GM18517 (cell line): ENCODE results near the gene PYCR2.
"Not testable (repeated sequence)": the region's sequence is repeated elsewhere in the genome, so short reads cannot be mapped to it uniquely, and the experiment has no call there.

Source experiments
- ATAC-seq: cut with Tn5 transposase; IDR thresholded peaks from one replicate; pipeline ENCODE4 v1.9.1; 2021; ENCODE audit warnings: mild to moderate bottlenecking, moderate library complexity; ENCODE audit not compliant: unreplicated experiment

The PYCR2 gene

GRCh38 chr1:225896494-225896893 is 27.6 kb downstream of the PYCR2 start:
- ATAC-seq = no peak

- ATAC-seq = no peak
These were observed 31.7 kb downstream of the PYCR2 start for GRCh38 chr1:225892307-225892706.

- ATAC-seq = no peak
These were observed 32.6 kb downstream of the PYCR2 start for GRCh38 chr1:225891229-225891972.

GRCh38 chr1:225890346-225891228 is 33.5 kb downstream of the PYCR2 start:
- no peak for ATAC-seq

GRCh38 chr1:225889743-225890142 is 34.3 kb downstream of the PYCR2 start:
- ATAC-seq = no peak

- no peak for ATAC-seq
These were observed 35.0 kb downstream of the PYCR2 start, which contains the start of gene LEFTY1 for GRCh38 chr1:225888898-225889601. TSS of gene LEFTY1 (minus strand) at chr1:225889146. CDS start at chr1:225889066, 80 bp downstream.

- no peak for ATAC-seq
These were observed 35.7 kb downstream of the PYCR2 start for GRCh38 chr1:225888289-225888897.

GRCh38 chr1:225887554-225888288 is 36.3 kb downstream of the PYCR2 start:
- not testable (repeated sequence) for ATAC-seq

GRCh38 chr1:225887030-225887314 is 37.1 kb downstream of the PYCR2 start:
- no peak for ATAC-seq

GRCh38 chr1:225886159-225887029 is 37.7 kb downstream of the PYCR2 start:
- no peak for ATAC-seq

GRCh38 chr1:225885336-225885735 is 38.7 kb downstream of the PYCR2 start:
- no peak for ATAC-seq

- ATAC-seq = no peak
These were observed 40.3 kb downstream of the PYCR2 start for GRCh38 chr1:225883616-225884265.

- peak; percentile 41 for ATAC-seq
These were observed 41.1 kb downstream of the PYCR2 start for GRCh38 chr1:225882694-225883615.

GRCh38 chr1:225881959-225882693 is 41.9 kb downstream of the PYCR2 start, which contains the start of gene TMEM63A:
TSS of gene TMEM63A (minus strand) at chr1:225882380. CDS start at chr1:225877580, 4,800 bp downstream.
- ATAC-seq = peak; percentile 77

- no peak for ATAC-seq
These were observed 42.7 kb downstream of the PYCR2 start for GRCh38 chr1:225881081-225881958.

GRCh38 chr1:225880636-225881035 is 43.4 kb downstream of the PYCR2 start:
- ATAC-seq = no peak
